Myocyte (in vitro differentiated cells): ENCODE data around the gene KCNG2. TPM values are rescaled to one million over a fixed set of nuclear protein-coding genes. Genes with fewer than 3 reads are reported as not detected.
A peak's percentile ranks its signal among the peaks of the same experiment; 100 is the strongest.
"Not testable (repeated sequence)": the region's sequence is repeated elsewhere in the genome, so short reads cannot be mapped to it uniquely, and the experiment has no call there.

Experiments
- DNase-seq: peaks from one replicate; pipeline ENCODE4 v3.0.0-alpha.2; 2012; ENCODE audit warnings: low read depth
- total RNA-seq: library from RNA; depleted of rRNA; stranded (reverse); fragments of >200 nt; gene quantifications from 2 replicates; pipeline ENCODE4 v1.2.3, GENCODE V29; 2014

The KCNG2 gene
- total RNA-seq, 1 donor from 2014 or later = 0.08 TPM

DNA sequence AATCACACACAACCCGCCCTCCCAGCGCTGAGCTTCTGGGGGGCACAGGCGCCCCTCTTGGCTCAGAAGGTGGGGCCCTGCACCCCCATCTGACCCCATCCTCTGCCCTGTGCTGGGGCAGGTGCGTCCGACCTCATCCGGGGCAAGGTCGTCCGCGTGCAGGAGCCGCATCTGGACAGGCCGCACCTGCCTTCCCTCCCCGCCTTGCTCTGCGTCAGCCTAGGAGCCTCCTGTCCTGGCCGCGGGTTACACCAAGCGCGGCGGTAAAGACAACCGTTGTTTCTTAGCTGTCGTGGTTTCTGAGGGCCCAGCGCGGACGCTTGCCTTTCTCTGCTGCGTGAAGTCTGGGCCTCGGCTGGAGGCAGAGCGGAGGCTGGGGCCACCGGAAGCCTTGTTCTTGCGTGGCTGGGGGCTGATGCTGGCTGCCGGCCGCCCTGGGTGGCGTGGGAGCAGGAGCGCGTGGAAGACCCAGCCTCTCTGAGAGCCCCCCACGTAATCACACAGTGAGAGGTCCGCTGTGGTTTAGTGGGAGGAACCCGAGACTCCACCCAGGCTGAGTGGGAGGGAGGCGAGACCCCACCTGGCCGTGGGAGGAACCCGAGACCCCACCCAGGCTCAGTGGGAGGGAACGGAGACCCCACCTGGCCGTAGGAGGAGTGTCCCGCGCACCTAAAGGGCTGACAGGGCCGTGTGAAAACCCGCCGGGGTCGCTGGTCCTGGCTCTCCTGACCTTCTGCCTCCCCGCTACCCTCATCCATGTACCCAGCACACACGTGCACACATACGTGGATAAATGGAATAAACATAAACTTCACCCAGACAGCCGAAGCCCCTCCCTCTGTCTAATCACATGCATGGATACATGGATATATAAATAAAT, 51.8 kb downstream of the KCNG2 start:
- DNase-seq = no peak

DNA sequence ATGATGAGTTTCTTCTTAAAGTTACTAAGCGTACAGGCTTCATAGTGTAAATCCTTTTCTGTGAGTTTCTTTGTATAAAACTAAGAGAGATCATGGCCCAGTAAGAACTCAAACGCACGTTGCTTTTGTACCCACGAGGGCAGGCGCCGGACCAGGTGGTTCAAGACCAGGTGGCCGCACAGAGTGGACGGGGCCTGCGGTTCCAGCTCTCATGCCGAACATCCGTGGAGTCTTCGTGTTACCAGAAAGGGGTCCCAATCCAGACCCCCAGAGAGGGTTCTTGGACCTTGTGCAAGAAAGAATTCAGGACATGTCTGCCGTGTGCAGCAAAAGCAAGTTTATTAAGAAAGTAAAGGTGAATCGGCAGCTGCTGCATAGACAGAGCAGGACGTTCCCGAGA, 53.0 kb downstream of the KCNG2 start:
- DNase-seq = no peak

- DNase-seq = no peak
Measured at GRCh38 chr18:79851489-79851888, 53.8 kb downstream of the KCNG2 start.

DNA sequence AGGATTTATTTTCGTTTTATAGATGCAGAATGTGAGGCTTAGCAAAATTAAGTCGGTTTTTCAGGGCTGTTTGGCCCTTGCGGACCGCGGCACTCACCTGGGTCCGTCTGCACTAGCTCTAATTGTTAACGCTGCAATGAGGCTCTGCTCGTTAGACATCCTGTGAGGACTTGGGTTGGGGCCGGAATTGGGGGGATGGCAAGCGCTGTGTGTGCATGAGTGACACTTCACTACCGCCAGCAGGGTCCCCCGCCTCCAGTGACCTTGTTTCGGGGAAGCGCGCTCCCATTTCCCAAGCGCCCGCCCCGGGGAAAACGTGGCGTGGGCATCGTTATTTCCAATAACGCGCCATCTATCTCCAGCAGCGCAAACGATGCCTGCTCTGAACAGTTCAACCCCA, 54.2 kb downstream of the KCNG2 start:
- DNase-seq = no peak

GRCh38 chr18:79852561-79853302, 55.0 kb downstream of the KCNG2 start:
- no peak for DNase-seq

DNA sequence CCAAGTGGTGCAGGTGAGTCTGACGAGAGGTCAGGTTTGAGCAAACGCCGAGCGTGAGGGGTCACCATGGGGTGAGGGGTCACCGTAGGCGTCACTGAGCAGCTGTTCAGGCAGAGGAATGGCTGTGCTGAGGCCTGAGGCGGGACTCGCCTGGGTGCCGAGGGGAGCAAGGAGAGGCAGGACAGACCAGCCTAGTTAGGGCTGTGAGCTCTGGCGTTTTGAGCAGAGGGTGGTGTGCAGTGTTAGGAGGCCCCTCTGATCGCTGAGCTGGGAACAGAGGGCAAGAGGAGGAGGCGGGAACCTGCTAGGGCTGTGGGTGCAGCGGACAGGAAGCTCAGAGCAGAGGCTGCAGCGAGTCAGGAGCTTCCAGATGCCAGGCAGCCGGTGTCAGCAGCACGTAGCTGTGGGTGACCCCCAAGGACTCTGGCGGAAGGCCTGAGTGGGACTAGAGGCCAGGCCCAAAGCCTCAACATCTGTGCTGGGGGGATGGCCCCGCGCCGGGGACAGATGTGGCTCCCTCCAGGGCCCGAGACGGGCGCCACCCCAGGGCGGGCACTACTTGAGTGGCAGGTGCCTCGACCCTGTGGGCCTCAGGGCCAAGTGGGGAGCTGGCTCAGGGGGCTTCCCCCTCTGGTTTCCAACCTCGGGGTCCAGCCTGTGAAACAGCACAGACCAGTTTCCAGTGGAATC, 55.7 kb downstream of the KCNG2 start:
- DNase-seq = no peak

- no peak for DNase-seq
Measured at GRCh38 chr18:79853993-79854364, 56.2 kb downstream of the KCNG2 start.

- DNase-seq = peak; percentile 85
Measured at GRCh38 chr18:79855147-79855933, 57.6 kb downstream of the KCNG2 start.

- DNase-seq = peak; percentile 97
Measured at GRCh38 chr18:79856119-79857007, 58.6 kb downstream of the KCNG2 start.

GRCh38 chr18:79857082-79857671, 59.4 kb downstream of the KCNG2 start:
- peak; percentile 77 for DNase-seq

DNA sequence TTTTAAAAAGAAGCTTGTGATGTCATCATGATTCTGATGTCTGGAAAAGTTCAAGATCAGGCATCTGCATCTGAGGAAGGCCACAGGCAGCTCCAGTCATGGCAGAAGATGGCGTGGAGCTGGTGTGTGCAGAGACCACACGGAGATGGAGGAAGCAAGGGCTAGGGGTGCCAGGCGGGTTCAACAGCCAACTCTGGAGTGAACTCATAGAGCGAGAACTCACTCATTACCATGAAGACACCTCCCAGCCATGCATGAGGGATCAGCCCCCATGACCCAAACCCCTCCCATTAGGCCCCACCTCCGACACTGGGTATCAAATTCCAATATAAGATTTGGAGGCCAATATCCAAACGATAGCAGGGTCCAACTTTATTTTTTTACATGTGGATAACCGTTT, 61.6 kb downstream of the KCNG2 start:
- DNase-seq = no peak

GRCh38 chr18:79861687-79862086, 63.9 kb downstream of the KCNG2 start:
- no peak for DNase-seq

DNA sequence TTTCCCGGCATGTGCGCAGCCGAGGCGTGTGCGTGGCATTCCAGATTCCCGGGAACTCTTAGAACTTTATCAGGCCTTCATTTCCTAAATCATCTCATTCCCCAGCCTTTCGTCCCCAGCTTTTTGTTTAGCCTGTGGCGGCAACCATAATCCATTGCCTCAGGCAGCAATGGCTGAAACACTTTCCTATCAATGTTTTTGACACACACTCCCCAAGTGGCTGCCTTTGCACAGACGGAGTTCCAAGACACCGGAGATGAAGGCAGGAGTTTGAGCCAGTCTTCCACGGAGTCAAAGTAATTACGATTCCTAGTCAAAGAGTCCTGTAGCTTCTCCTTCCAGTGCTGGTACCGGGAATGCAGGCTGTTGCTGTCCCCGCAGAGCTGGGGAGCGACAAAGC, 64.8 kb downstream of the KCNG2 start:
- no peak for DNase-seq

- no peak for DNase-seq
Measured at GRCh38 chr18:79863161-79864005, 65.6 kb downstream of the KCNG2 start.

GRCh38 chr18:79864006-79864725, 66.4 kb downstream of the KCNG2 start:
- DNase-seq = no peak

DNA sequence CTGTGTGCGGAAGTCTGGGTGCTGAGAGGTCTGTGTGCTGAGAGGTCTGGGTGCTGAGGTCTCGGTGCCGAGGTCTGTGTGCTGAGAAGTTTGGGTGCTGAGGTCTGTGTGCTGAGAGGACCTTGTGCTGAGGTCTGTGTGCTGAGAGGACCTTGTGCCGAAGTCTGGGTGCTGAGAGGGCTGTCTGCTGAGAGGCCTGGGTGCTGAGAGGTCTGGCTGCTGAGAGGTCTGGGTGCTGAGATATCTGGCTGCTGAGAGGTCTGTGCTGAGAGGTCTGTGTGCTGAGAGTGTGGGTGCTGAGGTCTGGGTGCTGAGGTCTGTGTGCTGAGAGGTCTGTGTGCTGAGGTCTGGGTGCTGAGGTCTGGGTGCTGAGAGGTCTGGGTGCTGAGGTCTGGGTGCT, 67.2 kb downstream of the KCNG2 start:
- DNase-seq = not testable (repeated sequence)

GRCh38 chr18:79865951-79866350, 68.2 kb downstream of the KCNG2 start:
- DNase-seq = not testable (repeated sequence)
